Thoracic aorta (tissue), 2 donors: ENCODE measurements around the gene HEG1. TPM values are rescaled to one million over a fixed set of nuclear protein-coding genes. Genes with fewer than 3 reads are reported as not detected.
A peak's percentile ranks its signal among the peaks of the same experiment; 100 is the strongest.

Experiments used
- ATAC-seq: fragments of 150-250 bp; one replicate; pipeline ENCODE4 v1.8.0; 2017; ENCODE audit warnings: low read depth; ENCODE audit not compliant: insufficient number of reproducible peaks, low FRiP score
- DNase-seq: peaks from one replicate; pipeline ENCODE4 v3.0.0-alpha.2; 2020; ENCODE audit warnings: low spot score
- H3K27ac ChIP-seq, 2 donors: fragments of 200-600 bp; sonication (generic); 1 replicate in 1 of 2; 2 replicates in 1 of 2; pipeline ENCODE4 v1.5.1; 2016; ENCODE audit warnings: mild to moderate bottlenecking in 2 of 2, moderate library complexity in 2 of 2
- H3K27me3 ChIP-seq: fragments of 200-600 bp; sonication (generic); replicated peaks from 2 replicates; pipeline ENCODE4 v1.6.0; 2016; ENCODE audit warnings: mild to moderate bottlenecking; ENCODE audit not compliant: insufficient read depth
- H3K36me3 ChIP-seq: fragments of 200-600 bp; sonication (generic); one replicate; pipeline ENCODE4 v1.5.1; 2016
- H3K4me1 ChIP-seq, 2 donors: fragments of 200-600 bp; sonication (generic); 1 replicate in 1 of 2; 2 replicates in 1 of 2; pipeline versions ENCODE4 v1.5.1 to v1.6.0; 2016; ENCODE audit warnings: low read depth in 2 of 2, mild to moderate bottlenecking in 1 of 2; ENCODE audit not compliant: control insufficient read depth in 1 of 2
- H3K4me3 ChIP-seq: fragments of 200-600 bp; sonication (generic); 2 replicates; pipeline ENCODE4 v1.5.1; 2016; ENCODE audit warnings: mild to moderate bottlenecking
- H3K9me3 ChIP-seq: fragments of 200-600 bp; sonication (generic); 2 replicates; pipeline ENCODE4 v1.5.1; 2016
- CTCF ChIP-seq: fragments of 200-600 bp; sonication (generic); IDR thresholded peaks from one replicate; pipeline ENCODE4 v1.5.1; 2019; ENCODE audit warnings: antibody characterized with exemption
- total RNA-seq, 2 donors: library from RNA; depleted of rRNA; stranded (reverse); fragments of >200 nt; gene quantifications; one replicate each; pipeline versions ENCODE4 v1.1.0 to v1.2.3, GENCODE V29; 2016

Gene HEG1
- total RNA-seq, 2 donors from 2014 or later = 114 to 168 TPM

GRCh38 chr3:125032100-125032643, 23.6 kb downstream of the HEG1 start:
- TF ChIP-seq CTCF = no peak
- Histone ChIP-seq H3K27ac (no peak overlapping the region), H3K27me3 (no peaks in the 10 kb centered on the region), H3K4me1 (peaks cover 9 to 17% of the 10 kb centered on the region in 2 donors), H3K4me3 (no peak overlapping the region), H3K9me3 (no peaks in the 10 kb centered on the region), H3K36me3 (peaks cover 14% of the 10 kb centered on the region)
- ATAC-seq = no peak
- DNase-seq = no peak

- H3K4me3 ChIP-seq = no peak overlapping the region
- peaks cover 20% of the 10 kb centered on the region for H3K36me3 ChIP-seq
- H3K27ac ChIP-seq = no peak overlapping the region
- no peaks in the 10 kb centered on the region for H3K27me3 ChIP-seq
- no peak for DNase-seq
- H3K9me3 ChIP-seq = no peaks in the 10 kb centered on the region
- ATAC-seq = no peak
- H3K4me1 ChIP-seq = peaks cover 9 to 15% of the 10 kb centered on the region in 2 donors
- no peak for TF ChIP-seq CTCF
Observed at GRCh38 chr3:125031544-125031943, 24.3 kb downstream of the HEG1 start.

- TF ChIP-seq CTCF = no peak
- H3K27me3 ChIP-seq = no peaks in the 10 kb centered on the region
- ATAC-seq = no peak
- H3K9me3 ChIP-seq = no peaks in the 10 kb centered on the region
- peaks cover 20 to 38% of the 10 kb centered on the region in 2 donors for H3K4me1 ChIP-seq
- DNase-seq = no peak
- H3K27ac ChIP-seq = no peak overlapping the region
- peaks cover 26% of the 10 kb centered on the region for H3K36me3 ChIP-seq
- no peak overlapping the region for H3K4me3 ChIP-seq
Observed at GRCh38 chr3:125028657-125029056, 27.1 kb downstream of the HEG1 start.

- peaks cover 32% of the 10 kb centered on the region for H3K36me3 ChIP-seq
Observed at GRCh38 chr3:125025642-125026041, 30.2 kb downstream of the HEG1 start.

GRCh38 chr3:125024817-125025216, 31.0 kb downstream of the HEG1 start:
- no peak for ATAC-seq
- Histone ChIP-seq H3K4me3 (peak overlapping the region; percentile 32), H3K4me1 (peaks cover 11 to 23% of the 10 kb centered on the region in 2 donors)

More at GRCh38 chr3:125025642-125026041, 30.2 kb downstream of the HEG1 start:
- no peak for TF ChIP-seq CTCF
- no peaks in the 10 kb centered on the region for H3K27me3 ChIP-seq
- no peak overlapping the region for H3K4me3 ChIP-seq
- ATAC-seq (no peak), DNase-seq (no peak)
- no peak overlapping the region for H3K27ac ChIP-seq
- H3K4me1 ChIP-seq = peaks cover 11 to 23% of the 10 kb centered on the region in 2 donors
- H3K9me3 ChIP-seq = no peaks in the 10 kb centered on the region

More at GRCh38 chr3:125024817-125025216, 31.0 kb downstream of the HEG1 start:
- Histone ChIP-seq H3K27me3 (no peaks in the 10 kb centered on the region), H3K36me3 (peaks cover 38% of the 10 kb centered on the region), H3K27ac (peak overlapping the region; percentile 14 to 21), H3K9me3 (no peaks in the 10 kb centered on the region)
- no peak for TF ChIP-seq CTCF
- DNase-seq = no peak
